SH-SY5Y (cell line): ENCODE results near the gene GHR.

Source experiments
- GATA2 ChIP-seq: IDR thresholded peaks from 2 replicates; pipeline ENCODE4 v1.6.1; 2011; ENCODE audit warnings: mild to moderate bottlenecking, low read depth, low read length
- GATA3 ChIP-seq: IDR thresholded peaks from 2 replicates; pipeline ENCODE4 v1.6.1; 2011; ENCODE audit warnings: low read depth, mild to moderate bottlenecking, low read length, moderate library complexity

GRCh38 chr5:42494414-42494813 lies 71.2 kb downstream of the GHR start:
- no peak for TF ChIP-seq GATA2
- TF ChIP-seq GATA3 = no peak
